Measurements from ENCODE around the gene WIPF1.

Gene WIPF1

GRCh38 chr2:174621323-174621722 is 23.7 kb upstream of the WIPF1 start:
- DNase-seq: no peak

- no peak for DNase-seq
Measured at GRCh38 chr2:174618179-174618578, 20.6 kb upstream of the WIPF1 start.

DNA sequence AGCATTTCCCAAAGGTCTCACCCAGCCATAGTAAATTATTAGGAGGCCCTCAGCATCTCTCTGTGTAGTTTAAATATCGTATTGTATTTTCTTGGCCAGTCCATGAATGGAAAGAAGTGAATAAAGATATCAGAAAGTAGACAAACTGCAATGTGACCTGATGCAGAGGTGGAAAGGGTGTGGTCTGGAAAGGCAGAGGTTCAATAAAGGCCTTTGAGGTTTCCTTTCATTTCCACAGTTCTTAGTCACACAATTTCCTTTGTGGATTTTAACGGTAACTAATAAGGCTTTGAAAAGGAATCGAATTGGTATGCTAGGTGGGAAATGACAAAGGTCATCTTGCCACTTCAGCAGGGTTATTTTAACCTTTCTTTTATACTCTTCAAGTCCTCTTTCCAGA is 20.1 kb upstream of the WIPF1 start:
- peak; percentile 76 for DNase-seq

- no peak for DNase-seq
Measured at GRCh38 chr2:174617120-174617519, 19.5 kb upstream of the WIPF1 start.

GRCh38 chr2:174615871-174616436 is 18.4 kb upstream of the WIPF1 start:
- peak; percentile 46 for DNase-seq

DNA sequence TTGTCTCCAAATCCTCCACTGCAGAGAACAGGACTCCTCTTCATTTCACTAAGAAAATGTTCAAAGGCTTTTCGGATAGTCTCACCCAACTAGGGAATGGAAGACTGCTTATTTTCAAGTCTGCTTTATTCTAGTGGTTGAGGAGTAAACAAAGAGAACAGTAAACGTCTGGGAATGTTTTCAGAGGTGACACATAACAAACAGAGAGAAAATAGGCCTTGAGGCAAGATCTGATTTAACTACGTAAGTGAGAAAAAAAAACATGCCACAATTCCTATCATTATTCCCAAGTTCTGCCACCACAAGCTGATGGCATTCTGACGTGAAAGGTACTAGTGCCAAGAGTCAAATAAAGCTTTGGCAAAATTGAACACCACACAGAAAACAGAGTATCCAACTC is 16.7 kb upstream of the WIPF1 start:
- DNase-seq: no peak

DNA sequence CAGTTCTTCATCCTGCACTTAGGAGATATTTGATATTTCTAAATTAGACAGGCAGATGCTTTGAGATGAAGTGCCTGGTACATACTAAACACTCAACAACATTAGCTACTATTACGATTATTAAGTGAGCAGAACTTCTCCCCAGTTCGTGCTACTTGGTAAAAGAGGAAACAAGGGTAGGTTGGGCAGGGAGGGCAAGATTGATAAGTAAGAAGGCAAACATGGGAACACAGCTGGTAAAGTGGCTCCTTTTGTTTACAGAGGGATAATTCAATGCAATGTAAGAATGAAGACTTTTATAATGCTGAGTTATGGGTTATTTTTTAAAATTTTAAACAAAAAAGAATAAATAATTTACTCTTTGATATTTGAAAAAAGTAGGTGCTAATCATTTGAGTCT is 15.9 kb upstream of the WIPF1 start:
- DNase-seq: no peak

- no peak for DNase-seq
Measured at GRCh38 chr2:174612970-174613369, 15.4 kb upstream of the WIPF1 start.

DNA sequence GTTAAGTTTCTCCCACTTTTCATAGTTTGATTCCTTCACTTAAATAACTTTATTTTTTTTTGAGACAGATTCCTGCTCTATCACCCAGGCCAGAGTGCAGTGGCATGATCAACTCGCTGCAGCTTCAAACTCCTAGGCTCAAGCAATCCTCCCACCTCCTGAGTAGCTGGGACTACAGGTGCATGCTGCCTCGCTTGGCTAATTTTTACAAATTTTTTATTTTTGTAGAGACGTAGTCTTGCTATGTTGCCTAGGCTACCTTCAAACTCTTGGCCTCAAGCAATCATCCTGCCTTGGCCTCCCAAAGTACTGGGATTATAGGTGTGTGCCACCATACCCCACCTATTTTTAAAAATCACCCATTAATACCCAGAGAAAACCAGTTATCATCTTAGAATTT is 14.2 kb upstream of the WIPF1 start:
- no peak for DNase-seq

- no peak for DNase-seq
Measured at GRCh38 chr2:174611006-174611405, 13.4 kb upstream of the WIPF1 start.

DNA sequence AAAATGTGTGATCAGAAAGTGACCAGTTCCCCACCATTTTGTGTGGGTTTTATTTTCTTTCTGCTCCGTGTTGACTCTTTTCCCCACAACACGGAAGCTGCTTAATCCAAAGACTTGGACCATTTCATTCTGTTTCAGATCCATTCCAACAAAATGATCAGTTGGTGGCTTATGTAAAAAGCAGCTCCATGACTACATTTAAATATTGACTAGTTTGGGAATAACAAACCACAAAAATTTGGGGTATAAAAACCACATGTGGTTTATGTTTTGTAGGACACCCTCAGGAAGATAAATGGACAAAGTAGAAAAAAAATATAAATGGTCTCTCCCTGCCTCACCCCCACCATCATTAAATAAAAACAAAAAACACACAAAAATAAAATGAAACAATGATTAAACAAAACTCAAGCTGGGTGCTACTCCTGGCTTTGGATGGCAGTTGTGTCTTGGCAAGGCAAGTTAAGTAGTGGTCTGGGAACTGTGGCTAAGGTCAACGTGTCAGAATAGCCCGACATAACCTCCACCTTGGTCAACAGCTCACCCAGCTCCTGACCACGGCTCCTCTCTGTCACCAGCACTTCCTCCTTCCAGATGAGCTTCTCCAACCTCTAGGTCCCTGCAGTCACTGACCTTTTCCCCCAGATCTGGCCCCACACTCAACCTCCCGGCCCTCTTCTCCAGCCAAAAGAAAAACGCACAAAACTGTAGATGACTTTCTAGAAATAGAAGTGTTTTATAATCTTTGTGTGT is 12.8 kb upstream of the WIPF1 start:
- no peak for DNase-seq

DNA sequence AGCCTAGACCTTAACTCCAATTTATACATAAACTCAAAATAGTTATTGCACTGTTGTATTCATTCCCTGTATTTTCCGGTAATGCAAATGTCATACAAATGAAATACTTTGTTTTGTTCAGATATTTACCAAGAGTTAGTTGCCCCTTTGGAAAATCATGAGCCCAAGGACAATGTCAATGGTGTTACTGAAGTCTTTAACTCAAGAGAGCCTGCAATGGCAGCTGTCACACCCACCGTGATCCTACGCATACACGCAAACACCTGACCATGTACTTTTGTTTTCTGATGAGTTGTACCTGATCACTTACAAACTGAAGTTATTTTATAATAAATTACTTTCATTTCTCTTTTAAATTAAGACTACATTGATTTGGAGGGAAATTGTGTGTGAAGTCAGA is 11.7 kb upstream of the WIPF1 start:
- no peak for DNase-seq

- no peak for DNase-seq
Measured at GRCh38 chr2:174608866-174609214, 11.2 kb upstream of the WIPF1 start.

- DNase-seq: peak; percentile 81
Measured at GRCh38 chr2:174607989-174608865, 10.6 kb upstream of the WIPF1 start.

- DNase-seq: no peak
Measured at GRCh38 chr2:174607584-174607983, 10.0 kb upstream of the WIPF1 start.

DNA sequence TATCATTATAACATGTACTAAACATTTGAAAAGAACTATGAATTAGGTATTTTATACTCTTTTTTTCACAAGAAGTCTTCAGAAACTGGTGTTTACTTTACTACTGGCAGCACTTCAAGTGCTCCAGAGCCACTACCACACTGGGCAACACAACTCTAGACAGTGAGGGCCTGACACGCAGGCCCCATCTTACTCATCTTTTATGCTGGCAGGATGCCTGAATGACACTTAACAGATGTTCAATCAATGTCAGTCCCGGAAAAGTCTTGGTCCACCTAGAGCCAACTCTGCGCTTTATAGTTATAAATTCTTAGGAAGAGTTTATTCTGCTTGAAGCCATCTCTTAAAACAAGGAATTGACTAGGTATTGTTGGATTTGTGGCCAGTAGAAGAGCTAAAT is 8.7 kb upstream of the WIPF1 start:
- peak; percentile 82 for DNase-seq

DNA sequence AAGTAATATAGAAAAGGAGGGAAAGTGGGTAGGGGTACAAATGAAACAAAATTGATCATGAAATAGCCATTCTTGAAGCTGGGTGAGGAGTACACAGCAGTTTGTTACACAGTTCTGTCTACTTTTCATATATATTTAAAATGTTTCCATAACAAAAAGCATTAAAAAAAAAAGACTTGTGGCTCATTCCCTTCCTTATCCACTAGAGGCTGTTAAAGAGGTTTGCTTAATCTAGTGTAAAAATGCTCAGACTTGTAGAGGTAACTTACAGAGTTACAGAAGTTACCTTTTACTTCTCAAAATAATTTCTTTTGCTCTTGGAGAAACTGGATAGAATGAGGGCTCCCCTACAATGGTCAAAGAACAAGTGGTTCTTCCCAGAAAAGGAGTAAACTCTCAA is 8.1 kb upstream of the WIPF1 start:
- no peak for DNase-seq

DNA sequence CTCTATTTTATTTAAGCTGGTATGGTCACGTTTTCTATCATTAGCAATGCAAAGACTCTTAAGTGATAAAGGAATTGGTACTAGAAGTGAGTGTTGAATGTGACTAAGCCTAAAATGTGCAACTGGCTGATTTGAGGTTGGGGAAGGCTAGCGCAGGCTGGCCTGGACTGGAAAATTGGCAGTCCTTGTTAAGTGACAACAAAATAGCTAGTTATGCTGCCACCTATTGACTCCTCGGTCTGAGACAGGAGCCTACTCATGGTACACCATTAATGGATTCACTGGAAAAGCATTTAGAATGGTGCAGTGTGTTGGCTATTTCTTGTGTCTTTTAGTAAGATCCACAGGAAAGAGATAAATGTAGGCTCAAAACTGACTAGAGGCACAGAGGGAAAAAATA is 5.7 kb upstream of the WIPF1 start:
- peak; percentile 72 for DNase-seq

GRCh38 chr2:174602745-174603144 is 5.1 kb upstream of the WIPF1 start:
- DNase-seq: no peak

DNA sequence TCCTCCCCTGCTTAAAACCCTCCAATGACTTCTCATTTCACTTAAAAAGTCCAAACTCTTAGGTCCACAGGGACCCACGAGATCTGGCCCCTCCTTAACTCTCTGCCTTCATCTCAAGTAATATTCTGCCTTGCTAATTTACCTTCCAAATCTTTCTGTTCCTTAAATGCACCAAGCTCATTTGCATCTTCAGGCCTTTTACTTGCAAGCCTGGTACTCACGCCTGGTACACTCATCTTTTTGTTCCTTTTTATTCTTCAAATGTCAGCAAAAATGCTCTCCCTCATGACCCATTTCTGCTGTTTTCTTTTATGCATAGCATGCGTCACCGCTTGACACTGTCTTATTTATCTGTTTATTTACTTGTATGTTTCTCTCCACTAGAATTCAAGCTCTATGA is 2.7 kb upstream of the WIPF1 start:
- DNase-seq: no peak

DNA sequence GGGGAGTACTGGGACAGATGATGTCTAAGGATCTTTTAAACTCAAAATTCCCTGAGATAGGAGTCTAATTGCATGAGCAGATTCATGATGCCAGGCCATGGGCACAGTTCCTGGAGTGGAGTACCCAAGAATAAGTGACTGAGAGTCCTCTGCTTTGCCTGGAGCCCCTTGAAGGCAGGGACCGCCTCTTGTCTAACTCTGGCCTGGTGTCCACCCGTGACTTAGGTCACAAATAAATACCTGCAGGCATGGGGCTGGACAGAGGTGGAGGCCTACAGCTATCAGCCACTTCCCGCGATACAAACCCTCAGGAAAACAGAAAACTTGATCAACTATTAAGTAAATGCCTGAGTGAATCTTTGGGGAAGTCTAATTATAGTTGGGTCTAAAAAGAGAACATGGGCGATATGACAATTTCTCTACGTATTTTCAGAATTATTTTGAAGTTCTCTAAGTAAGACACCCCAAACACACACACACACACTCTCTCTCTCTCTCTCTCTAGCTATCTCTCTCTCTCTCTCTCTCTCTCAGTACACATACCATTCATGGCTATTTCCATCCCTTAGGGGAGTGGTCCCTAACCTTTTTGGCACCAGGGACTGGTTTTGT is 1.8 kb upstream of the WIPF1 start:
- no peak for DNase-seq

- DNase-seq: no peak
Measured at GRCh38 chr2:174597009-174597344, 627 bp downstream of the WIPF1 start.

- DNase-seq: peak; percentile 64
Measured at GRCh38 chr2:174595891-174596397, 1.7 kb downstream of the WIPF1 start.

Measured in activated CD4-positive, alpha-beta T cell treated with anti-CD3 and anti-CD28 coated beads, Interleukin-2, amount 50 U/mL, for 16 hours (primary cell).